RWPE1 (cell line): ENCODE data around the gene KAZN.

ENCODE experiments used
- CTCF ChIA-PET: fragments of 350-600 bp; sonication (Branson Sonifier 250); formaldehyde crosslinking; extraction: SDS; loops from one replicate; lab custom pipeline; 2021; lab: Yijun Ruan, JAX
- POLR2A ChIA-PET: fragments of 400-600 bp; formaldehyde crosslinking; extraction: SDS; loops from one replicate; lab custom pipeline; 2020; ENCODE audit warnings: antibody characterized with exemption; ENCODE audit not compliant: low non-redundant PET; lab: Yijun Ruan, JAX
- DNase-seq: peaks from one replicate; pipeline ENCODE4 v3.0.0; 2012; ENCODE audit warnings: low spot score
- H3K27ac ChIP-seq: fragments of 450-650 bp; 2 replicates; pipeline ENCODE4 v1.5.1; 2017
- TF ChIP-seq, protein P1 (sequence below): fragments of 450-650 bp; conservative IDR thresholded peaks from 2 replicates; pipeline ENCODE4 v1.5.1; 2017; ENCODE audit warnings: low read depth, mild to moderate bottlenecking

Gene KAZN

DNA sequence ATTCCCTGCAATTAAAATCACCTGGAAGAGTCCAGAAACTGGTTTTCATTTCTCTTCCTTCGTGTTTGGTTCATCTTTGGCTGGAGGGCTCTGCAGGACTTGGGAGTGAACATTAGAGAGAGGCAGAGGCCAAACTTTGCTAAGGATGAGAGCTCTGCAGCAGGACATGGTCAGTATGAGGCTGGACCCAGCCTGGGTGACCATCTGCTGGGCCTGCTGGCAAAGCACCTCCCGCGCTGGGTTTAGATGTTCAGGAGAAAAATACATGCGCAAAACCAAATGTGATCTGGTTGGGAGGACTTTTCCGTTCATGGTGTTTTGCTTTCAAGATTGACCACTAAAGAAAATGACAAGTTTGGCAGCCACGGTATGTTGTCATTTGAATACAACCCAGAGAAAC is 15.9 kb downstream of the KAZN start:
- ChIA-PET CTCF (no interaction called here), POLR2A (no interaction called here)
- H3K27ac ChIP-seq: no peak overlapping the region
- no peak for DNase-seq
- TF ChIP-seq, protein P1, sequence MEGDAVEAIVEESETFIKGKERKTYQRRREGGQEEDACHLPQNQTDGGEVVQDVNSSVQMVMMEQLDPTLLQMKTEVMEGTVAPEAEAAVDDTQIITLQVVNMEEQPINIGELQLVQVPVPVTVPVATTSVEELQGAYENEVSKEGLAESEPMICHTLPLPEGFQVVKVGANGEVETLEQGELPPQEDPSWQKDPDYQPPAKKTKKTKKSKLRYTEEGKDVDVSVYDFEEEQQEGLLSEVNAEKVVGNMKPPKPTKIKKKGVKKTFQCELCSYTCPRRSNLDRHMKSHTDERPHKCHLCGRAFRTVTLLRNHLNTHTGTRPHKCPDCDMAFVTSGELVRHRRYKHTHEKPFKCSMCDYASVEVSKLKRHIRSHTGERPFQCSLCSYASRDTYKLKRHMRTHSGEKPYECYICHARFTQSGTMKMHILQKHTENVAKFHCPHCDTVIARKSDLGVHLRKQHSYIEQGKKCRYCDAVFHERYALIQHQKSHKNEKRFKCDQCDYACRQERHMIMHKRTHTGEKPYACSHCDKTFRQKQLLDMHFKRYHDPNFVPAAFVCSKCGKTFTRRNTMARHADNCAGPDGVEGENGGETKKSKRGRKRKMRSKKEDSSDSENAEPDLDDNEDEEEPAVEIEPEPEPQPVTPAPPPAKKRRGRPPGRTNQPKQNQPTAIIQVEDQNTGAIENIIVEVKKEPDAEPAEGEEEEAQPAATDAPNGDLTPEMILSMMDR: no peak

DNA sequence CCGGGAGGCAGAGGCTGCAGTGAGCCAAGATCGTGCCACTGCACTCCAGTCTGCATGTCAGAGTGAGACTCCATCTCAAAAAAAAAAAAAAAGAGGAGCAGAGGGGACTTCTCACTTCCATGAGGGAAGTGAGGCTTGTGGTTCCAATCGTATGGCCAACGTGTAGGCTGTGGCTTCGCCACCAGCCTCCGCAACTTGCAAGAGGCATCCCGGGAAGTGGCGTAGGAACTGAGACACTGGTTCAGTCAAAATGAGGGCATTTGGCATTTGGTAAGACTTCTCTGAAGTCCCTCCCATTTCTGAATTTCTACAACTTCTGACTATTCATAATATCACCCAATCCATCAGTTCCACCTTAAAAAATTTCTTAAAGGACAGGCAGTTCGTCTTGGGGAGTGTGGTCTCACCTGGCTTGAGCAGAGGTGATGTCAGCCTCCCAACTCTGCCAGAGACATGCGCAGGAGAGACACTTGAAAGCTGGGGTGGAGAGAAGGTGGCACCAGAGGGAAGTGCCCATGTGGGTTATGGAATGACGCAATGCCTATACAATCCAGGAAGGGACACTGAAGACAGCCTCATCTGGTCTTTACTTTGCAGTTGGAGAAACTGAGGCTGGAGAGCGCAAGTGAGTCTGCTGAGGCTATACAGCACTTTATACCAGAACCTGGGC is 17.2 kb downstream of the KAZN start:
- no peak overlapping the region for H3K27ac ChIP-seq
- no peak for DNase-seq
- TF ChIP-seq, protein P1: no peak
- CTCF ChIA-PET: no interaction called here
- POLR2A ChIA-PET: no interaction called here

DNA sequence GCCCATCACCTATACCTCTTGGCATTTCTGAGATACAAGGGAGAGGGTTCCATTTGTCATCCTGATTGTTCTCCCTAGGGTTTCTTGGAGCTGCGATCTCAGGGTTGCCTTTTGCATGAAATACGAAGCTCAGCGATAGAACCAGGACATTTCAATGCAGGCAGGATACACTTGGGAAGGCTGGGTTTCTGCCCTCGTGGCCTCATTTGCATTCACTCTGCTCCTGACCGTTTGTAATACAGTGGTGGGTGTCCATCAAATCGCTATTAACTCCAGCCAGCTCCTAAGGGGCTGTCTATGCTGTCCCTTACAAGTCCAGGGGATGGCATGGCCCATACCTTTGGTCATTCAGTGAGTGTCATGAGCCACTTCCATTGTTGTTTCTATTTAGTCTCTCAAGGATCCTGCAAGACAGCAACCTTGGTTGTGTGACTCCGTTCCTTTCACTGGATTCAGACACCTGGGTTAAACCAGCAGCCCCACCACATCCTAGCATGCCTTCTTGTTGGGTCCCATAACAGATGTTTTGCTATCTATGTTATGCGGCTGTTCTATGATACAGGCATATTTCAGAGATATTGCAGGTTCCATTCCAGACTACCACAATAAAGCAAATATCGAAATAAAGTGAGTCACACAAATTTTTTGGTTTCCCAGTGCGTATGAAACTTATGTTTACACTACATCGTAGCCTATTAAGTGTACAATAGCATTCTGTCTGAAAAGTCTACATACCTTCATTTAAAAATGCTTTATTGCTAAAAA is 18.3 kb downstream of the KAZN start:
- no peak overlapping the region for H3K27ac ChIP-seq
- POLR2A ChIA-PET: no interaction called here
- CTCF ChIA-PET: no interaction called here
- TF ChIP-seq, protein P1: no peak
- DNase-seq: no peak

DNA sequence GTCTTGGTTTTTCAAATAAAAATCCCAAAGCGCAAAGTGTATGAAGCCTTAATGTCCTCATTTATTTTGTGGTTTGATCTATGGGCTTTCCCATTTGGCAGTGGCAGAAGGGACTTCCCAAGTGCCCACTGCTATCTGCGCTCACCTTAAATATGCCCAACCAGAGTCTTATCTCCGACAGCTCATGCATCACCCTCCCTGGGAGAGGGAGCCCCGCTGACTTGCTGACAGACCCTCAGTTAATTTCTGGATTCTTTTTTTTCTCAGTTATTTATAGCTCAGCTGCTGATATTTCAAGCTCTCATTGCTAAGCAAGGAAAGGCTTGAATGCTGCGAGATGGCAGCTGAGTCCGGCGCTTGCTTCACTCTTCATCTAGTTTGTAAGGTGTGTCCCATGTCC is 19.3 kb downstream of the KAZN start:
- TF ChIP-seq, protein P1: no peak
- no peak for DNase-seq
- ChIA-PET POLR2A (no interaction called here), CTCF (no interaction called here)
- H3K27ac ChIP-seq: no peak overlapping the region

DNA sequence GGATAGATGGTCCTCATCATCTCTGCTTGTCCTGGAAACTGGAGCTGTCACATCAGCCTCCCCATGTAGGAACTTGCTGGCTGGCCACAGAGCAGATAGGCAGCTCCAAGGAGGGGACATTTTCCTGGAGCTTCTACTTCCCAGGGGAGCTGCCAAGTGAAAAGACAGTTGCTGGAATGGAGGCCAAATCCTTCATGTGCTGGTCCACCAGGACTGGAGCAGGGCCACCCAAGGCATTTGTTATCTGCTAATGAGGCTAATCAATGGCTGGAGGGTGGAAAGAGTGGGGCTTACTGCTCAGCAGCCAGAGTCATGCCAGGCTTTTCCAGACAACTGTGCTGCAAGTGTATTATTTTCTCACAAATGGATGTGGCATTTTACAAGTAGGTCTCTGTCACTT is 22.5 kb downstream of the KAZN start:
- CTCF ChIA-PET: no interaction called here
- no peak for DNase-seq
- POLR2A ChIA-PET: no interaction called here
- TF ChIP-seq, protein P1: no peak
- no peak overlapping the region for H3K27ac ChIP-seq

DNA sequence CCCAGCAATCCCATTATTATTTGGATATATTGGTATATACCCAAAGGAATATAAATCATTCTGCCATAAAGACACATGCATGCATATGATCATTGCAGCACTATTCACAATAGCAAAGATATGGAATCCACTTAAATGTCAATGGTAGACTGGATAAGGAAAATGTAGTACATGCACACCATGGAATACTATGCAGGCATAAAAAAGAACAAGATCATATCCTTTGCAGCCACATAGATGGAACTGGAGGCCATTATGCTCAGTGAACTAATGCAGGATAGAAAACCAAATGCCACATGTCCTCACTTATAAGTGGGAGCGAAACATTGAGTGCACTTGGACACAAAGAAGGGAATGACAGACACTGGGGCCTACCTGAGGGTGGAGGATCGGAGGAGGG is 24.6 kb downstream of the KAZN start:
- CTCF ChIA-PET: no interaction called here
- POLR2A ChIA-PET: no interaction called here
- TF ChIP-seq, protein P1: no peak
- no peak overlapping the region for H3K27ac ChIP-seq
- no peak for DNase-seq
